Heart left ventricle (tissue), 16 donors: ENCODE measurements around the gene TTYH1. TPM values are rescaled to one million over a fixed set of nuclear protein-coding genes. Genes with fewer than 3 reads are reported as not detected.
A peak's percentile ranks its signal among the peaks of the same experiment; 100 is the strongest.

Experiments
- ATAC-seq, 4 donors: fragments of 200-7000 bp; cut with Tn5 transposase; one replicate each; pipeline ENCODE4 v1.9.1; 2020 to 2022; ENCODE audit warnings: moderate library complexity in 4 of 4, mild to moderate bottlenecking in 3 of 4, moderate number of reproducible peaks in 1 of 4
- DNase-seq, 5 donors: peaks; one replicate each; pipeline ENCODE4 v3.0.0-alpha.2; 2020
- H3K27ac ChIP-seq, 12 donors: fragments of 200-600 bp; sonication (generic) in 4 of 12; one replicate each; pipeline versions ENCODE4 v1.5.0 to v1.8.0; 2016 to 2022; ENCODE audit warnings: mild to moderate bottlenecking in 2 of 12
- H3K27me3 ChIP-seq, 9 donors: fragments of 200-600 bp; sonication (generic) in 2 of 9; one replicate each; pipeline versions ENCODE4 v1.5.1 to v1.8.0; 2016 to 2022; ENCODE audit warnings: mild to moderate bottlenecking in 3 of 9
- H3K36me3 ChIP-seq, 9 donors: fragments of 200-600 bp; sonication (generic) in 2 of 9; one replicate each; pipeline versions ENCODE4 v1.5.0 to v1.8.0; 2018 to 2022; ENCODE audit warnings: mild to moderate bottlenecking in 2 of 9
- H3K4me1 ChIP-seq, 12 donors: fragments of 200-600 bp; sonication (generic) in 4 of 12; one replicate each; pipeline versions ENCODE4 v1.5.0 to v1.8.0; 2016 to 2022; ENCODE audit warnings: mild to moderate bottlenecking in 3 of 12
- H3K4me3 ChIP-seq, 12 donors: fragments of 200-600 bp; sonication (generic) in 4 of 12; one replicate each; pipeline versions ENCODE4 v1.5.0 to v1.8.0; 2017 to 2022; ENCODE audit warnings: mild to moderate bottlenecking in 9 of 12, moderate library complexity in 4 of 12
- H3K9me3 ChIP-seq, 12 donors: fragments of 200-600 bp; sonication (generic) in 4 of 12; one replicate each; pipeline versions ENCODE4 v1.5.0 to v1.8.0; 2016 to 2022; ENCODE audit warnings: mild to moderate bottlenecking in 1 of 12
- POLR2A ChIP-seq, 2 donors: fragments of 450-650 bp; IDR thresholded peaks; one replicate each; pipeline ENCODE4 v1.6.1; 2017; ENCODE audit warnings: antibody characterized with exemption in 2 of 2, mild to moderate bottlenecking in 2 of 2, moderate library complexity in 2 of 2
- WGBS, 4 donors: extraction: QIAGEN DNeasy Blood & Tissue Kit in 2 of 4; methylation state at CpG; one replicate each; pipeline versions ENCODE4 v1.1.5 to v1.1.7; 2013 to 2018; 5-methylcytosine and 5-hydroxymethylcytosine counted together
- intact Hi-C, 10 donors: fragments of 100-400 bp; cut with DNase I; formaldehyde crosslinking; loops; one replicate each; pipeline versions ENCODE4 v1.11.1 to v1.14.2; 2022
- polyA plus RNA-seq, 2 donors: library from polyadenylated mRNA; stranded (reverse); fragments of 200-250 nt; gene quantifications; one replicate each; pipeline ENCODE4 v1.2.3, GENCODE V29; 2013
- total RNA-seq, 9 donors: library from RNA; depleted of rRNA in 2 of 9; stranded (reverse); fragments of >200 nt in 2 of 9; fragmentation: NEBNext Ultra II Directional in 3 of 9; extraction: Animal tissue kit (Norgen Biotek cat#: 25700) in 3 of 9; gene quantifications; one replicate each; pipeline versions ENCODE4 v1.1.0 to v1.2.4, GENCODE V29; 2016 to 2023
- TF ChIP-seq, protein P1 (sequence below), 12 donors: fragments of 200-600 bp; sonication (generic) in 4 of 12; IDR thresholded peaks; one replicate each; pipeline versions ENCODE4 v1.5.0 to v1.8.0; 2018 to 2022; ENCODE audit warnings: antibody characterized with exemption in 12 of 12, mild to moderate bottlenecking in 5 of 12
- donor health status: ischemic (EF 13 %, LVEDD 7.1; RV severe dilation, severe dysfunction).
- donor health status: healthy with polysubstance abuse.
- donor health status: DM: no; HTN: yes; CAD: no.
- donor health status: DM: no; HTN: no; CAD: no.
- donor health status: ischemic (EF 25% LVEDD 6.9; RV normal size, moderate dysfunction).
- donor health status: ischemic (EF 25% LVEDD 5.7; RV mildly dilated, moderate dysfunction).
- donor health status: healthy.
- donor health status: DM: yes; HTN: yes; CAD: no.
- donor health status: ischemic (EF 35%, LVEDD 5.7; RV mildly dilated, moderate dysfunction).
- donor health status: nonischemic (EF 11% LVEDD 7.7; RV severe dilation, severe dysfunction).
- donor health status: DM: yes; HTN: yes; CAD: no.
- donor health status: PGD.
- donor health status: ischemic (EF 29% LVEDD 5.4; RV normal size, mild dysfunction).
- donor health status: nonischemic (EF 23%, LVEDD 6.1; RV moderate dilation, normal function).

Gene TTYH1
- total and polyA plus RNA-seq, 11 donors, result 0.46 to 6.9 (median 1.1) TPM

DNA sequence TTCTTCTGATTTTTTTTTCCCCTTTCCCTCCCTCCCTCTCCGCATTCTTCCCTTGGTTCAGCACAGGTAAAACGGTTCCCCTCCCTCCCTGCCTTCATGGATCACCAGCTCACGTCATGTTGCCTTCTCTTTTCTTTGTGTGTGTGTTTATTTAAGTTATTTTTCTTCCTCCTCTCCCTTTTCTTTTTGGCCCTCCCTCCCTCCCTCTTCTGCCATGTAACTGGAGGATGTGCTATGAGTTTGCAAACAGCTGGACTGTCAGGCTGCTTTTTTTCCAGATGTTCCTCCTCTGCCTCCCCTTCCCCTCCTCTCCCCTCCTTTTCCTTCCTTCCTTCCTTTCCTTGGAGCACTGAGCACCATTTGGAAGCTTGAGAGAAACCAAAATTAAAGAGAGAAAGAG lies 46.3 kb downstream of the TTYH1 start:
- Histone ChIP-seq H3K27me3 (peaks cover 0 to 6% (median 0%) of the 10 kb centered on the region in 9 donors), H3K4me3 (peak overlapping the region in 1 of 12 donors; percentile 73), H3K36me3 (peaks cover 0 to 59% (median 54%) of the 10 kb centered on the region in 9 donors), H3K9me3 (no peaks in the 10 kb centered on the region), H3K4me1 (peaks cover 0 to 49% (median 30%) of the 10 kb centered on the region in 12 donors), H3K27ac (peak overlapping the region in 9 of 12 donors; percentile 94 to 99 (median 99))
- TF ChIP-seq, protein P1, sequence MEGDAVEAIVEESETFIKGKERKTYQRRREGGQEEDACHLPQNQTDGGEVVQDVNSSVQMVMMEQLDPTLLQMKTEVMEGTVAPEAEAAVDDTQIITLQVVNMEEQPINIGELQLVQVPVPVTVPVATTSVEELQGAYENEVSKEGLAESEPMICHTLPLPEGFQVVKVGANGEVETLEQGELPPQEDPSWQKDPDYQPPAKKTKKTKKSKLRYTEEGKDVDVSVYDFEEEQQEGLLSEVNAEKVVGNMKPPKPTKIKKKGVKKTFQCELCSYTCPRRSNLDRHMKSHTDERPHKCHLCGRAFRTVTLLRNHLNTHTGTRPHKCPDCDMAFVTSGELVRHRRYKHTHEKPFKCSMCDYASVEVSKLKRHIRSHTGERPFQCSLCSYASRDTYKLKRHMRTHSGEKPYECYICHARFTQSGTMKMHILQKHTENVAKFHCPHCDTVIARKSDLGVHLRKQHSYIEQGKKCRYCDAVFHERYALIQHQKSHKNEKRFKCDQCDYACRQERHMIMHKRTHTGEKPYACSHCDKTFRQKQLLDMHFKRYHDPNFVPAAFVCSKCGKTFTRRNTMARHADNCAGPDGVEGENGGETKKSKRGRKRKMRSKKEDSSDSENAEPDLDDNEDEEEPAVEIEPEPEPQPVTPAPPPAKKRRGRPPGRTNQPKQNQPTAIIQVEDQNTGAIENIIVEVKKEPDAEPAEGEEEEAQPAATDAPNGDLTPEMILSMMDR (IDR thresholded peaks at IDR 0.05), result no peak
- no peak for TF ChIP-seq POLR2A (IDR thresholded peaks at IDR 0.05)
- DNase-seq (no peak), ATAC-seq (no peak)
- intact Hi-C loops, result loop anchor here in 2 of 10 donors (2.0 to 5.0 kb wide), 2 partner anchors 13 to 589 kb away; partner anchors contain the start of gene LENG8 (in 1 of the 2)
- WGBS, 4 donors, result 47 to 62% (median 59%) methylated on average over 3 of the region's 3 CpGs

DNA sequence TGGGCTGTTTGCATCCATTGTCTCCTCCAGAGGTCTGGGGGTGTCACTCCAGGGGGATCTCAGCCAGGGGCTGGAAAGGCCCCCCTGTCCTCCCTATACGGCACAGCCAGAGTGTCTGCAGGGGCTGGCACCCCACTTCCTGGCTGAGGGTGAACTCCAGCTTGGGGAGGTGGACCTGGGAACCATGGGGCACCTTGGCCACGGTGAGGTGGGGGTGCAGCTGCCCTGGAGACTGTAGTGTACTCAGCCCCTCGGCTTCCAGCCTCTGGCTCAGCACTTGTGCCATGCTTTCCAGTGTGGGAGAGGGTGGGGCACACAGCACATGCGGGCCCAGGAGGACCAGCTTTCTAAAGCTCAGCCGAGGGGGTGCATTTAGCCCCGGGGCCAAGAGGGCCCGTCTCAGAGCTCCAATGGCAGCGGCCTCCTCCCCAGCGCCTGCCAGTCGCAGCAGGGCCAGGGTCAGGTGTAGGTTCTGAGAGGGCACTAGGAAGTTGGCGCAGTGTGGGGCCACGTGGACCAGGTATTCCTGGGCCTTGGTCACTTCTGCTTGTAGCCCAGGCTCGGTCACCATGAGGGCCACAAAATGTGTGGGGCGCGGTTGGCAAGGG lies 46.9 kb downstream of the TTYH1 start:
- Histone ChIP-seq H3K27me3 (peaks cover 0 to 6% (median 0%) of the 10 kb centered on the region in 9 donors), H3K4me1 (peaks cover 0 to 49% (median 30%) of the 10 kb centered on the region in 12 donors), H3K4me3 (peak overlapping the region in 11 of 12 donors; percentile 40 to 78 (median 68)), H3K27ac (peak overlapping the region; percentile 94 to 99 (median 98)), H3K9me3 (no peaks in the 10 kb centered on the region), H3K36me3 (peaks cover 0 to 54% (median 49%) of the 10 kb centered on the region in 9 donors)
- TF ChIP-seq, protein P1 (IDR thresholded peaks at IDR 0.05), result no peak
- no peak for TF ChIP-seq POLR2A (IDR thresholded peaks at IDR 0.05)
- intact Hi-C loops, result loop anchor here in 2 of 10 donors (2.0 to 5.0 kb wide), 2 partner anchors 13 to 590 kb away; partner anchors contain the start of gene LENG8 (in 1 of the 2)
- DNase-seq (no peak), ATAC-seq (no peak)
- 56 to 65% (median 63%) methylated on average over 10 to 15 of the region's 15 CpGs for WGBS, 4 donors

DNA sequence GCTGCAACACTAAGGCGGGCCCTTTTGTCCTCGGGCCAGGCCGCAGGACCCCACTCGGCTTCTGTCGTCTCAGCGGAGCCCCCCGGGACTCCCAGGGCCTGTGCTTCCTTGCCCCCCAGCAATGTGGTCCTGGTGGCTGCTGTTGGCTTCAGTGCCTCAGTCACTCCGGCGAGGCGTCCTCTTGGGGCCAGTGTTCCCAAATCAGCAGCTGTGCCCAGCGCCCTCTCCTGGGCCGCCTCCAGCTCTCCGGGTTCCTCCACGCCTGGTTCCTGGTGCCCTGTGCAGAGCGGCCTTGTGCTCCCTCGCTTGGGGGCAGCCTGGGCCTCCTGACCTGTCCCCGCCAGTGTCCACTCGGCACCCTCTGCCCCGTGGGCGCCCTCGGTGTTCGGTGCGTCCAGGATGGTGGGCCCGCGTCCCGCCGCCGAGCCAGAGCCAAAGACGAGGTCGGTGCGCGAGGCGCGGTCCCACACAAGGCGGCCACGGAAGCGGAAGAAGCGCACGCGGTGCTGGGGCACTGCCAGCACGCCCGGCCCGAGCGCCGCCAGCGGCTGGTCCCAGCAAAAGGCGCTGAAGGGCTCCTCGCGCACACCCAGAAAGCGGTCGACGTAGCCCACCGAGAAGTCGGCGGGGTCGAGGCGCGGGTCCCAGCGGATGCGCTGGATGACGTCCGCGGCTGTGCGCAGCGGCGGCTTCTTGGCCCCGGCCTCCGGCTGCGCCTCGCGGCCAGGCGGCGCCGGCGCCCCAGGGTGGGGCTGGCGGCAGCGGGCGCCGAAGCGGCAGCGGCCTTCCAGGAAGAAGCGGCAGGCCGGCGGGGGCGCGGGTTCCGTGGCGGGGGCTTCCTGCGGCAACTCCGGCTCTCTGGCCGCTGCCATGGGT lies 47.6 kb downstream of the TTYH1 start:
- H3K27ac ChIP-seq, result peak overlapping the region; percentile 94 to 99 (median 98)
- 4 to 9% (median 6%) methylated on average over 32 to 91 of the region's 91 CpGs for WGBS, 4 donors
- peaks cover 0 to 6% (median 0%) of the 10 kb centered on the region in 9 donors for H3K27me3 ChIP-seq
- peaks cover 0 to 46% (median 41%) of the 10 kb centered on the region in 9 donors for H3K36me3 ChIP-seq
- peak in 1 of 2 donors; percentile 22 for TF ChIP-seq POLR2A (IDR thresholded peaks at IDR 0.05)
- TF ChIP-seq, protein P1 (IDR thresholded peaks at IDR 0.05), result peak in 5 of 12 donors; percentile 12 to 45 (median 32)
- peaks cover 0 to 49% (median 30%) of the 10 kb centered on the region in 12 donors for H3K4me1 ChIP-seq
- H3K4me3 ChIP-seq, result peak overlapping the region; percentile 40 to 78 (median 64)
- peak; percentile 77 to 87 (median 85) for DNase-seq
- no peaks in the 10 kb centered on the region for H3K9me3 ChIP-seq
- intact Hi-C loops, result loop anchor here in 4 of 10 donors (1.0 to 5.0 kb wide), 3 partner anchors 14 to 591 kb away; partner anchors contain the start of gene LENG8 (in 3 of the 4)
- ATAC-seq, result peak in 3 of 4 donors; percentile 24 to 37 (median 35)
